Pancreas (tissue), 10 donors: ENCODE data around the gene FBL. TPM values are rescaled to one million over a fixed set of nuclear protein-coding genes. Genes with fewer than 3 reads are reported as not detected.

Experiments
- ATAC-seq, 4 donors: fragments of 200-7000 bp; cut with Tn5 transposase; one replicate each; pipeline versions ENCODE4 v1.8.0 to v1.9.1; 2020; ENCODE audit warnings: mild to moderate bottlenecking in 4 of 4, moderate library complexity in 4 of 4
- DNase-seq, 6 donors: peaks; one replicate each; pipeline ENCODE4 v3.0.0-alpha.2; 2020
- FAIRE-seq: peaks from 2 replicates; lab custom pipeline; 2012; peaks lifted over from hg19 to GRCh38; lab: Jason Lieb, UNC
- H3K27ac ChIP-seq, 4 donors: fragments of 200-600 bp; sonication (generic); 1 replicate in 3 of 4; 2 replicates in 1 of 4; pipeline versions ENCODE4 v1.5.0 to v1.8.0; 2020
- H3K27me3 ChIP-seq, 4 donors: fragments of 200-600 bp; one replicate each; pipeline ENCODE4 v1.8.0; 2021
- H3K36me3 ChIP-seq, 3 donors: fragments of 200-600 bp; sonication (generic) in 1 of 3; one replicate each; pipeline versions ENCODE4 v1.5.0 to v1.8.0; 2020 to 2021
- H3K4me1 ChIP-seq, 3 donors: fragments of 200-600 bp; one replicate each; pipeline ENCODE4 v1.8.0; 2021
- H3K4me3 ChIP-seq, 4 donors: fragments of 200-600 bp; sonication (generic) in 2 of 4; one replicate each; pipeline versions ENCODE4 v1.5.0 to v1.8.0; 2020 to 2021
- H3K9me3 ChIP-seq, 4 donors: fragments of 200-600 bp; one replicate each; pipeline ENCODE4 v1.8.0; 2021
- WGBS, 2 donors: extraction: QIAGEN DNeasy Blood & Tissue Kit; methylation state at CpG; one replicate each; pipeline ENCODE4 v1.1.7; 2013; 5-methylcytosine and 5-hydroxymethylcytosine counted together
- intact Hi-C, 3 donors: fragments of 100-400 bp; cut with DNase I; formaldehyde crosslinking; loops; one replicate each; pipeline versions ENCODE4 v1.11.1 to v1.14.2; 2022
- polyA plus RNA-seq, 2 donors: library from polyadenylated mRNA; stranded (reverse); fragments of 200-250 nt; gene quantifications; one replicate each; pipeline ENCODE4 v1.2.3, GENCODE V29; 2013
- total RNA-seq, 6 donors: library from RNA; stranded (reverse); fragmentation: NEBNext Ultra II Directional in 4 of 6; extraction: Animal tissue kit (Norgen Biotek cat#: 25700) in 4 of 6; gene quantifications; one replicate each; pipeline versions ENCODE4 v1.2.1 to v1.2.4, GENCODE V29; 2021 to 2023
- TF ChIP-seq, protein P1 (sequence below), 4 donors: fragments of 200-600 bp; sonication (generic) in 3 of 4; IDR thresholded peaks; one replicate each; pipeline versions ENCODE4 v1.5.0 to v1.8.0; 2021; ENCODE audit warnings: antibody characterized with exemption in 4 of 4
- donor health status: healthy with polysubstance abuse.
- donor health status: DM: no; HTN: no; CAD: no; lungs with moderate emphysema.
- donor health status: DM: no; HTN: no; CAD: no.
- donor health status: control.
- donor health status: control.
- donor health status: Bipolar disorder and iron deficiency.
- donor health status: DM: yes; HTN: yes; CAD: no.
- donor health status: DM: no; HTN: no; CAD: no.
- donor health status: DM: no; HTN: no; CAD: no.
- donor health status: DM: yes; HTN: yes; CAD: no.

The FBL gene
- total and polyA plus RNA-seq, 8 donors: 86.4 to 166 (median 109) TPM

DNA sequence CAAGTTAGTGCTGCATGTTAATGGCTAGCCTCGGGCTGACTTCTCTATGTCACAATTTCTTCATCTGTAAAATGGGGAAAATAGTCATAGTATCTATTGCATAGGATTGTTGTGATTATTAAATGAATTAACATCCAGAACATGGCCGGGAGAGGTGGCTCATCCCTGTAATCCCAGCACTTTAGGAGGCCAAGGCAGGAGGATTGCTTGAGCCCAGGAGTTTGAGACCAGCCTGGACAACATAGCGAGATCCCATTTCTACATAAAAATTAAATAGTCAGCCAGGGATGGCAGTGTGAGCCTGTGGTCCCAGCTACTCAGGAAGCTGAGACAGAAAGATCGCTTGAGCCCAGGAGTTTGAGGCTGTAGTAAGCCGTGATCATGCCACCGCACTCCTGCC is 21.8 kb upstream of the FBL start:
- TF ChIP-seq, protein P1, sequence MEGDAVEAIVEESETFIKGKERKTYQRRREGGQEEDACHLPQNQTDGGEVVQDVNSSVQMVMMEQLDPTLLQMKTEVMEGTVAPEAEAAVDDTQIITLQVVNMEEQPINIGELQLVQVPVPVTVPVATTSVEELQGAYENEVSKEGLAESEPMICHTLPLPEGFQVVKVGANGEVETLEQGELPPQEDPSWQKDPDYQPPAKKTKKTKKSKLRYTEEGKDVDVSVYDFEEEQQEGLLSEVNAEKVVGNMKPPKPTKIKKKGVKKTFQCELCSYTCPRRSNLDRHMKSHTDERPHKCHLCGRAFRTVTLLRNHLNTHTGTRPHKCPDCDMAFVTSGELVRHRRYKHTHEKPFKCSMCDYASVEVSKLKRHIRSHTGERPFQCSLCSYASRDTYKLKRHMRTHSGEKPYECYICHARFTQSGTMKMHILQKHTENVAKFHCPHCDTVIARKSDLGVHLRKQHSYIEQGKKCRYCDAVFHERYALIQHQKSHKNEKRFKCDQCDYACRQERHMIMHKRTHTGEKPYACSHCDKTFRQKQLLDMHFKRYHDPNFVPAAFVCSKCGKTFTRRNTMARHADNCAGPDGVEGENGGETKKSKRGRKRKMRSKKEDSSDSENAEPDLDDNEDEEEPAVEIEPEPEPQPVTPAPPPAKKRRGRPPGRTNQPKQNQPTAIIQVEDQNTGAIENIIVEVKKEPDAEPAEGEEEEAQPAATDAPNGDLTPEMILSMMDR (IDR thresholded peaks at IDR 0.05): no peak
- ATAC-seq (no peak), FAIRE-seq (no peak), DNase-seq (no peak)
- Histone ChIP-seq H3K9me3 (no peaks in the 10 kb centered on the region), H3K4me3 (no peak overlapping the region), H3K27me3 (no peaks in the 10 kb centered on the region), H3K4me1 (no peaks in the 10 kb centered on the region), H3K36me3 (no peaks in the 10 kb centered on the region), H3K27ac (no peak overlapping the region)
- intact Hi-C loops: no loop called here
- 88 to 97% methylated on average over 6 of the region's 6 CpGs for WGBS, 2 donors

DNA sequence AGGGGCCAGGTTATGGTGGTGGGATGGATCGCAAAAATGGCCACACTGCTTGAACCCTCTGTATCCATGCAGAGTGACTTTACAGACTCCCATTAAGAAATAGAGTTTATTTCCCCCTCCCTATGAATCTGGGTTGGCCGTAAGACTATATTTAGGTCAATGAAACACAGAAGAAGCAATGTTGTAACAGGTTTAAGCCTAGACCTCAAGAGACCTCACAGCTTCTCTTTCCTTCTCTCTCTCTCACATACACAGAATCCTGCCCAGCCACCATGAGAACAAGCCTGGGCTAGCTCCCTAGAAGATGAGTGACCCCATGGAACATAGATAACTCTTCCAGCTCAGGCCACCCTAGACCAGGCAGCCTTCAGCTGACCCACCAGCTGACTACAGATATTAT is 21.0 kb upstream of the FBL start:
- ATAC-seq: no peak
- no peaks in the 10 kb centered on the region for H3K27me3 ChIP-seq

DNA sequence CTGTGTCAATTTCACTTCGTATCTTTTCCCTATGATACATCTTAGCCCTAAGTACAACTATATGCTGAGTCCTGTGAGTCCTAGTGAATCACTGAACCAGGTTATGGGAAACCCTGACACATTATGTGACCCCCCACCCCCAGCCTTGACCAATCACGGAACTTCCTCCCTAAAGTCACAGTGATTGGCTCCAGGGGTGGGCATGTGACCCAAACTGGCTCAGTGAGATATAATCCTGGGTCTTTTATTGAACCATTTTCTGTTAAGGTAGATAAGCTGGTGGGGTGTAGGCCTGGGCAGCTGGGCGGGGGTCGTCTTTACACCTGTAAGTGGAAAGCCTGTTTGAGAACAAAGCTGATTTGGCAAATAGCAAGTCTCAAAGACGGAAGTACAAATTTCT is 19.8 kb upstream of the FBL start:
- no peak for DNase-seq
- no peaks in the 10 kb centered on the region for H3K9me3 ChIP-seq
- H3K4me1 ChIP-seq: no peaks in the 10 kb centered on the region
- no peaks in the 10 kb centered on the region for H3K36me3 ChIP-seq
- TF ChIP-seq, protein P1 (IDR thresholded peaks at IDR 0.05): no peak
- no peak for ATAC-seq
- H3K27me3 ChIP-seq: no peaks in the 10 kb centered on the region
- H3K4me3 ChIP-seq: no peak overlapping the region
- H3K27ac ChIP-seq: no peak overlapping the region
- intact Hi-C loops: no loop called here
- WGBS, 2 donors: 71 to 83% methylated on average over 5 of the region's 5 CpGs
- FAIRE-seq: no peak

More for the DNA sequence above, 21.0 kb upstream of the FBL start:
- Histone ChIP-seq H3K4me1 (no peaks in the 10 kb centered on the region), H3K27ac (no peak overlapping the region), H3K9me3 (no peaks in the 10 kb centered on the region), H3K36me3 (no peaks in the 10 kb centered on the region), H3K4me3 (no peak overlapping the region)
- FAIRE-seq: no peak
- TF ChIP-seq, protein P1 (IDR thresholded peaks at IDR 0.05): no peak
- WGBS, 2 donors: 89 to 98% methylated on average over 2 of the region's 2 CpGs
- no peak for DNase-seq
- intact Hi-C loops: no loop called here

DNA sequence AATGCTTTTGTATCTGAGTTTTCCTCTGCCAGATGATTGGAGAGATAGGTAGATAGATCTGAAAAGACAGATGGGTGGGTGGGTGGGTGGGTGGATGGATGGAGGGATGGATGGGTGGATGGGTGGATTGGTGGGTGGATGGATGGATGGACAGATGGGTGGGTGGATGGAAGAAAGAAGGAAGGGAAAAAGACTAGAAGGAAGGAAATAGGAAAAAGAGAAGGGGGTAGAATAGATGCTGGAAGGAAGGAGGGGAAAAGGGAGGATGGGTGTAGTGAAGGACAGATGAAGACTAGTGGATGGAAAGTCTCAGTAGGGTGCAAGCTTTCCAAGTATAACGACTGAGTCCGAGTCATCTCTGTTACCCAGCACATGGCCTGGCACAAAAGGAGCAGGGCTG is 19.0 kb upstream of the FBL start:
- no peaks in the 10 kb centered on the region for H3K27me3 ChIP-seq
- intact Hi-C loops: no loop called here
- ATAC-seq (no peak), DNase-seq (no peak), FAIRE-seq (no peak)
- TF ChIP-seq, protein P1 (IDR thresholded peaks at IDR 0.05): no peak
- no peaks in the 10 kb centered on the region for H3K4me1 ChIP-seq
- no peaks in the 10 kb centered on the region for H3K9me3 ChIP-seq
- no peaks in the 10 kb centered on the region for H3K36me3 ChIP-seq
- 83 to 92% methylated on average over 2 of the region's 2 CpGs for WGBS, 2 donors
- H3K27ac ChIP-seq: no peak overlapping the region
- H3K4me3 ChIP-seq: no peak overlapping the region

DNA sequence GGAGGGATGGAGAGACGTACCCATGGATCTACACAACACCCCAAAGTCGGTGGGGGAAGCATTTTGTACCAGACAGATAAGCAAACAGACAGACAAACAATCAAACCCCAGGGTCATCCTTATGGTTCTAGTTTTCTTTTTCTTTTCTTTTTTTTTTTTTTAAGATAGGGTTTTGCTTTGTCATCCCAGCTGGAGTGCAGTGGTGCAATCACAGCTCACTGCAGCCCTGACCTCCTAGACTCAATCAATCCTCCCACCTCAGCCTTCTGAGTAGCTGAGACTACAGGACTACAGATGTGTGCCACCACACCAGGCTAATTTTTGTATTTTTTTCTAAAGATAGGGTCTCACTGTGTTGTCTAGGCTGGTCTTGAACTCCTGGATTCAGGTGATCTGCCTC is 17.9 kb upstream of the FBL start:
- Histone ChIP-seq H3K4me3 (no peak overlapping the region), H3K9me3 (no peaks in the 10 kb centered on the region), H3K36me3 (no peaks in the 10 kb centered on the region), H3K27me3 (no peaks in the 10 kb centered on the region), H3K4me1 (no peaks in the 10 kb centered on the region), H3K27ac (no peak overlapping the region)
- WGBS, 2 donors: 45 to 63% methylated on average over 2 of the region's 2 CpGs
- intact Hi-C loops: no loop called here
- no peak for FAIRE-seq
- no peak for DNase-seq
- no peak for ATAC-seq
- TF ChIP-seq, protein P1 (IDR thresholded peaks at IDR 0.05): no peak
